Measurements from ENCODE around the gene TRPC4AP. TPM values are rescaled to one million over a fixed set of nuclear protein-coding genes. Genes with fewer than 3 reads are reported as not detected.
"Not testable (repeated sequence)": the region's sequence is repeated elsewhere in the genome, so short reads cannot be mapped to it uniquely, and the experiment has no call there.

The TRPC4AP gene
- total RNA-seq, 3 donors from 2014 or later, result 49.6 to 60.5 (median 53.8) TPM

GRCh38 chr20:35088231-35089145 is 4.1 kb downstream of the TRPC4AP start:
- H3K36me3 ChIP-seq (ENCODE audit: low read depth), result no peaks in the 10 kb centered on the region
- peaks cover 14% of the 10 kb centered on the region for H3K4me1 ChIP-seq (ENCODE audit: low read depth)
- ATAC-seq (no peak), DNase-seq (no peak)
- no peak overlapping the region for H3K4me3 ChIP-seq
- H3K9me3 ChIP-seq, result no peaks in the 10 kb centered on the region
- intact Hi-C loops (cut with DNase I, micrococcal nuclease), result no loop called here
- no peak for TF ChIP-seq CTCF (IDR thresholded peaks at IDR 0.05)

GRCh38 chr20:35087791-35088190 is 4.8 kb downstream of the TRPC4AP start:
- no peak for DNase-seq
- peaks cover 14% of the 10 kb centered on the region for H3K4me1 ChIP-seq (ENCODE audit: low read depth)
- intact Hi-C loops (cut with DNase I, micrococcal nuclease), result no loop called here
- no peak overlapping the region for H3K4me3 ChIP-seq
- H3K9me3 ChIP-seq, result no peaks in the 10 kb centered on the region
- TF ChIP-seq CTCF (IDR thresholded peaks at IDR 0.05), result no peak
- no peaks in the 10 kb centered on the region for H3K36me3 ChIP-seq (ENCODE audit: low read depth)
- ATAC-seq, result no peak

DNA sequence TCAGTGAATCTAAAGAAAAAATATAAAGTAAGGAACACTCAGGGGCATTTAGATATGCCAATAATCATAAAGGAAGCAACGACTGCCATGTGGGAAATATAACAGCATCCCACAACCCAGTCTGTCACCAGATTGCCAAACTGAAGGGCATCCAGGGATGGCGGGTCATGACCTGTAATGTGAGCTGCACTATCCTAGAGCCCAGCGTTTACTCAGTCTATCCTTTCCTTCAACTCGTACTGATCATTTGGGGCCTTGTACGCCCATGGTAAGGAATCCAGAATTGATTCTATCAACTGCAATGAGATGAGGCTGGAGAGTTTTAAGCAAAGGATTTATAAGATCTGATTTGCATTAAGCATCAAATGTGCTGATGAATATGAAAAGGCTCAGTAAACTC is 5.3 kb downstream of the TRPC4AP start:
- no peaks in the 10 kb centered on the region for H3K36me3 ChIP-seq (ENCODE audit: low read depth)
- ATAC-seq, result no peak
- H3K9me3 ChIP-seq, result no peaks in the 10 kb centered on the region
- DNase-seq, result no peak
- TF ChIP-seq CTCF (IDR thresholded peaks at IDR 0.05), result no peak
- intact Hi-C loops (cut with DNase I, micrococcal nuclease), result no loop called here
- peaks cover 14% of the 10 kb centered on the region for H3K4me1 ChIP-seq (ENCODE audit: low read depth)
- H3K4me3 ChIP-seq, result no peak overlapping the region

GRCh38 chr20:35085477-35086225 is 7.0 kb downstream of the TRPC4AP start:
- no peak for TF ChIP-seq CTCF (IDR thresholded peaks at IDR 0.05)
- Histone ChIP-seq H3K4me3 (no peak overlapping the region), H3K9me3 (no peaks in the 10 kb centered on the region), H3K4me1 (ENCODE audit: low read depth) (peaks cover 14% of the 10 kb centered on the region), H3K36me3 (ENCODE audit: low read depth) (no peaks in the 10 kb centered on the region)
- intact Hi-C loops (cut with DNase I, micrococcal nuclease), result no loop called here
- no peak for ATAC-seq
- DNase-seq, result no peak

GRCh38 chr20:35084998-35085397 is 7.6 kb downstream of the TRPC4AP start:
- Histone ChIP-seq H3K4me3 (no peak overlapping the region), H3K9me3 (no peaks in the 10 kb centered on the region), H3K4me1 (ENCODE audit: low read depth) (peaks cover 19% of the 10 kb centered on the region), H3K36me3 (ENCODE audit: low read depth) (no peaks in the 10 kb centered on the region)
- ATAC-seq (no peak), DNase-seq (no peak)
- TF ChIP-seq CTCF (IDR thresholded peaks at IDR 0.05), result no peak
- intact Hi-C loops (cut with DNase I, micrococcal nuclease), result no loop called here

DNA sequence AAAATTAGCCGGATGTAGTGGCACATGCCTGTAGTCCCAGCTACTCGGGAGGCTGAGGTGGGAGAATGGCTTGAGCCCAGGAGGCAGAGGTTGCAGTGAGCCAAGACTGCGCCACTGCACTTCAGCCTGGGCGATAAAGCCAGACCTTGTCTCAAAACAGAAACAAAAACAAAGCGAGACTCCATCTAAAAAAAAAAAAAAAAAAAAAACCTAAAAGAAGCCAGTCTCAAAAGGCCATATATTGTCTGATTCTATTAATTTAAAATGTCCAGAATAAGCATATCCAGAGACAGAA is 12.3 kb downstream of the TRPC4AP start:
- intact Hi-C loops (cut with DNase I, micrococcal nuclease); DNase-seq; H3K4me3 ChIP-seq; ATAC-seq; H3K9me3 ChIP-seq; H3K36me3 ChIP-seq (ENCODE audit: low read depth): not testable (repeated sequence)
- H3K4me1 ChIP-seq (ENCODE audit: low read depth), result peaks cover 13% of the 10 kb centered on the region
